ENCODE data around the gene TRIM41.

DNA sequence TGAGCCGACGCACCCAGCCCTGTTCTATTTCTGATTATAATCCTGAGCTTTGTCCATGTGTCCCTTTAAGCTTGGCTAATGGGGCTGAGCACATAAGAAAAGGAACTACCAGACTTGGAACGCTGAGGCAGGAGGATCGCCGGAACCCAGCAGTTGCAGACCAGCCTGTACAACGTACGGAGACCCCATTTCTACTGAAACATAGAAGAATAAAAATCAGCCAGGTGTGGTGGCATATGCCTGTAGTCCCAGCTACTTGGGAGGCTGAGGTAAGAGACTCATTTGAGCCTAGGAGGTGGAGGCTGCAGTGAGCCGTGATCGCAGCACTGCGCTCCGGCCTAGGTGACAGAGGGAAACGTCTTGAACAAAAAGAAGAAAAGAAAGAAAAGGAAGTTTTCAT is 40.4 kb upstream of the TRIM41 start:
- no peak for TF ChIP-seq POLR2A (IDR thresholded peaks at IDR 0.05; ENCODE audit: low read length)
- no peak for TF ChIP-seq GATA1 (IDR thresholded peaks at IDR 0.05; ENCODE audit: low read depth, low read length)

All from erythroblast (primary cell).